GM18858 (cell line): ENCODE data around the gene POTEH.
"Not testable (repeated sequence)": the region's sequence is repeated elsewhere in the genome, so short reads cannot be mapped to it uniquely, and the experiment has no call there.

Experiments
- ATAC-seq: cut with Tn5 transposase; IDR thresholded peaks from one replicate; pipeline ENCODE4 v1.9.1; 2021; ENCODE audit not compliant: unreplicated experiment

The POTEH gene

GRCh38 chr22:15734411-15734810 is 44.6 kb downstream of the POTEH start:
- not testable (repeated sequence) for ATAC-seq

- ATAC-seq = not testable (repeated sequence)
Observed at GRCh38 chr22:15738157-15738908, 48.5 kb downstream of the POTEH start.

- ATAC-seq = not testable (repeated sequence)
Observed at GRCh38 chr22:15738909-15739391, 49.1 kb downstream of the POTEH start.

GRCh38 chr22:15747636-15748323 is 58.0 kb downstream of the POTEH start:
- ATAC-seq = not testable (repeated sequence)

DNA sequence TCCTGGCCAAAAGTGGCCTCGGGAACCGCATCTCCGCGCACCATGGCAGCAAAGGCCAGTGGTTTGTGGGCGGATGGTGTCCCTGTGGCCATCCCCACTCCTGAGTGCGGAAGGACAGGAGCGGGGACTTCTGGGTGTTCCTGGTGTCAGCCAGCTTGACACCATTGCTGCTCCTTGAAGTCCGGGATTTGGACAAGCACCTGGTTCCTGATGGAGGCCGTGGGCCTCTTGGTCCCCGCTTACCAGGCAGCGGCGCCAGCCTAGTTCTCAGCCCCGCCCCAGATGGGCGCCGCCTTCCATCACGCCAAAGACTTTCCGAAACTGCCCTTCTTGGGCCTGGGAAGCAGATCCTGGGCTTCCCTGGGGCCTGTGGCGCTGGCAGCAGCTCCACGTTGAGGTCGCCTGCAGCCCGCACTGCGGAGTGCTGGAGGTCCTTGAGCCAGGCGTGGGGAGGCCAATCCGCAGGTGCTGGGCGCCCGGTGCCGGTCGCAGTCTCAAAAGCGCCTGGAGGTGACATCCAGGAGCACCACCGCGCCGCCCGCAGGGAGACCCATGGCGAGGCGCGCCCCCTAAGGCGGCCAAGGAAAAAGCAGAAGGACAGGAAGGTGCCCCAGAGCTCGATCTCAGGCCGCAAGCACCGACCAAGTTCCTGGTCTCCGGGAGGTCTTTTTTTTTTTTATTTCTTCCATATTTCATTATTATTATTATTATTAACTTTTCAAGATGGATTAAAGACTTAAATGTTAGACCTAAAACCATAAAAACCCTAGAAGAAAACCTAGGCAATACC is 59.5 kb downstream of the POTEH start:
- not testable (repeated sequence) for ATAC-seq

DNA sequence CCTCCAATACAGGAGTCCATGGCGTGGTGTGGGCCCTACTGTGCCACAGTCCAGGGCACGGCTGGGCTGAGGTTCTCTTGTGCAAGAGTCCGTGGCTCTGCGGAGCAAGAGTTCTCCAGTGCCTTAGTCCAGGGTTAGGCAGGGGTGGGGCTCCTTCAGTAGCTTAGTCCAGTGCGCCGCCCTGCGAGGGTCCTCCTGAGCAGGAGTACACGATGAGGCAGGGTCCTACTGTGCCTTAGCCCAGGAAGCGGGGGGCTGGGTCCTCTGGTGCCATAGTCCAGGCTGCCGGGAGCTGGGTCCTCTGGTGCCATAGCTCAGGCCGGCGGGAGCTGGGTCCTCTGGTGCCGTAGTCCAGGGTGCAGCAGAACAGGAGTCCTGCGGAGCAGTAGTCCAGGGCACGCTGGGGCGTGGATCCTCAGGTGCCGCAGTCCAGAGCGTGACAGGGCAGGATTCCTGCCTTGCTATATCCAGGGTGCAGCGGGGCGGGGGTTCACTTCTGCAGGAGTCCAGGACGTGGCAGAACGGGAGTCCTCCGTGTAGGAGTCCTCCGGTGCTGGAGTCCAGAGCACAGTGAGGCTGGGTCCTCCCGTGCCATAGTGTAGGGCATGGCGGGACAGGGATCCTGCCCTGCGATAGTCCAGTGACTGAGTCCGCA is 69.7 kb downstream of the POTEH start:
- not testable (repeated sequence) for ATAC-seq

DNA sequence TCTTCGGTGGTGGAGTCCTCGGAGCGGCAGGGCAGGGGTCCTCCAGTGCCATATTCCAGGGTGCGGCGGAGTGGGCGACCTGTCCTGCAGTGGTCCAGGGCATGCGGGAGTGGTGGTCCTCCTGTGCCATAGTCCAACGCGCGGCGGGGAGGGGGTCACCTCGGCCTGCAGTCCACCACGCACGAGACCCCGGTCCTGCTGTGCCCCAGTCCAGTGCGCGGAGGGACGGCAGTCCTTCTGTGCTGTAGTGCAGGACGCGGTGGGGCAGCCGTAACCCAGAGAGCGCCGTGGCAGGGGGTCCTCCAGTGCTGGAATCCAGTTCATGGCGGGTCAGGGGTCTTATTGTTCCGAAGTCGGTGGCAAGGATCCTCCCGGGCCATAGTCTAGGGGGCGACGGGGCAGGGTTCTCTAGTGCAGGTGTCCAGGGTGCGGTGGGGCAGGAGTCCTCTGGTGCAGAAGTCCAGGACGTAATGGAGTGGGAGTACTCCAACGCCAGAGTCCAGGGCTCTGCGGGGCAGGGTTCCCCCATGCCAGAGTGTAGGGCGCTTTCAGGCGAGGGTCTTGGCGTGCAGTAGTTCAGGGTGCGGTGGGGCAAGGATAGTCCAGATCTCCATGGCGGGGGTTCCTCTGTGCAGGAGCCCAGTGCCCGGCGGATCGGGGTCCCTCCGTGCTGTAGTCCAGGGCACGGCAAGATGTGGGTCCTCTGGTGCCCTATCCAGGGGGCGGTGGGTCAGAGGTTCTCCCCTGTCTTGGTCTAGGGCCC is 70.7 kb downstream of the POTEH start:
- ATAC-seq = not testable (repeated sequence)

DNA sequence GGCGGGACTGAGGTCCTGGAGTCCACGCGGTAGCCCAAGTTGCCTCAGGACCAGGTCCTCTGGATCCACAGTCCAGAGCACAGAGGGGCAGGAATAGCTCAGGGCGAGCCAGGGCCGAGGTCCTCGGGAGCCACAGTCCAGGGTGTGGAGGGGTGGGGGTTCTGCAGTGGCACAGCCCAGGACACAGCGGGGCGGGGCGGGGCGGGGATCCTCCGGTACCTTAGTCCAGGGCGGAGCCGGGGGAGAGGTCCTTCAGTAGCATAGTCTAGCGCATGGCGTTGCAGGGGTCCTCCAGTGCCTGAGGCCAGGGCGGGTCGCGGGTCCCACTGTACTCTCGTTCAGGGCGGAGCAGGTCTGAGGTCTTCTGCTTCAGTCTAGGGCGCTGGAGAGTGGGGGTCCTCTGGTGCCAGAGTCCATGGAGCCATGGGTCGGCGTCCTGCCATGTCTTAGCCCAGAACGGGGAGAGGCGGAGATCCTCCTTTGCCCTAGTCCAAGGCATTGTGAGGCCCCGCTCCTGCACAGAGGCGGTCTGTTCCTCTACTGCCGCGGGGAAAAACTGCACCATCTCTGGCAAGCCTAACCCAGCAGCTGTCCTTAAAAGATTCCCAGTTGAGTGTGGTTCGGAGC is 71.4 kb downstream of the POTEH start:
- ATAC-seq = not testable (repeated sequence)

- ATAC-seq = not testable (repeated sequence)
Observed at GRCh38 chr22:15763559-15763958, 73.7 kb downstream of the POTEH start.
